COLO829 (cell line): ENCODE measurements around the gene ABCG5.

ENCODE experiments used
- DNase-seq: peaks from one replicate; pipeline ENCODE4 v3.0.0; 2012; ENCODE audit warnings: low spot score

The ABCG5 gene

GRCh38 chr2:43841949-43842865, 3.6 kb upstream of the ABCG5 start:
- no peak for DNase-seq

GRCh38 chr2:43840965-43841364, 2.3 kb upstream of the ABCG5 start:
- no peak for DNase-seq

GRCh38 chr2:43839776-43840564, 1.3 kb upstream of the ABCG5 start:
- DNase-seq: no peak

GRCh38 chr2:43837831-43838559, 644 bp downstream of the ABCG5 start:
- DNase-seq: no peak

GRCh38 chr2:43837033-43837432, 1.6 kb downstream of the ABCG5 start:
- no peak for DNase-seq

GRCh38 chr2:43832457-43832856, 6.2 kb downstream of the ABCG5 start:
- DNase-seq: no peak

GRCh38 chr2:43831543-43832294, 6.9 kb downstream of the ABCG5 start:
- no peak for DNase-seq

- no peak for DNase-seq
Observed at GRCh38 chr2:43826305-43827250, 12.1 kb downstream of the ABCG5 start.

- DNase-seq: no peak
Observed at GRCh38 chr2:43825841-43826240, 12.8 kb downstream of the ABCG5 start.

GRCh38 chr2:43824951-43825493, 13.6 kb downstream of the ABCG5 start:
- DNase-seq: no peak

GRCh38 chr2:43824512-43824911, 14.1 kb downstream of the ABCG5 start:
- no peak for DNase-seq

- no peak for DNase-seq
Observed at GRCh38 chr2:43823751-43824150, 14.9 kb downstream of the ABCG5 start.

GRCh38 chr2:43822839-43823238, 15.8 kb downstream of the ABCG5 start:
- no peak for DNase-seq

GRCh38 chr2:43819491-43820163, 19.0 kb downstream of the ABCG5 start:
- peak; percentile 23 for DNase-seq

GRCh38 chr2:43818761-43819160, 19.9 kb downstream of the ABCG5 start:
- DNase-seq: peak; percentile 76

- DNase-seq: no peak
Observed at GRCh38 chr2:43814711-43815110, 23.9 kb downstream of the ABCG5 start.

- no peak for DNase-seq
Observed at GRCh38 chr2:43812947-43813346, 25.7 kb downstream of the ABCG5 start.

- DNase-seq: no peak
Observed at GRCh38 chr2:43812006-43812405, 26.6 kb downstream of the ABCG5 start.

- DNase-seq: no peak
Observed at GRCh38 chr2:43810888-43811287, 27.8 kb downstream of the ABCG5 start.

GRCh38 chr2:43810452-43810851, 28.2 kb downstream of the ABCG5 start:
- DNase-seq: no peak
